Measurements from ENCODE around the gene SMG5.

Gene SMG5

GRCh38 chr1:156279837-156280236, 2.8 kb downstream of the SMG5 start:
- no peaks in the 10 kb centered on the region for H3K9me3 ChIP-seq (ENCODE audit: insufficient read depth, low read length)
- H3K4me3 ChIP-seq (ENCODE audit: insufficient read depth, low read length, poor library complexity, severe bottlenecking): no peak overlapping the region
- peaks cover 14% of the 10 kb centered on the region; the same call in 1 of the 2 replicates for H3K36me3 ChIP-seq (ENCODE audit: low read length)
- no peak overlapping the region for H2AFZ ChIP-seq (ENCODE audit: low read depth, low read length, severe bottlenecking)
- no peaks in the 10 kb centered on the region for H3K9me2 ChIP-seq (replicated peaks; ENCODE audit: insufficient read depth, low read length)
- H3K27me3 ChIP-seq (ENCODE audit: low read length): no peaks in the 10 kb centered on the region
- TF ChIP-seq EZH2phosphoT487 (conservative IDR thresholded peaks at IDR 0.05; ENCODE audit: low read length) (no peak), CTCF (IDR thresholded peaks at IDR 0.05; ENCODE audit: insufficient read depth, low read length, poor library complexity, severe bottlenecking) (no peak)
- H3K79me2 ChIP-seq (ENCODE audit: insufficient read depth, low read length): peaks cover 43% of the 10 kb centered on the region
- no peaks in the 10 kb centered on the region for H4K20me1 ChIP-seq (ENCODE audit: low read depth, low read length)
- H3F3A ChIP-seq (ENCODE audit: insufficient read depth): 0 out of 2 replicates have a peak, but pooled peaks cover 4% of the 10 kb centered on the region
- no peak overlapping the region for H3K4me2 ChIP-seq (ENCODE audit: low read depth, low read length, poor library complexity, severe bottlenecking)
- no peak overlapping the region for H3K9ac ChIP-seq (ENCODE audit: low read length)
- no peak overlapping the region for H3K27ac ChIP-seq (ENCODE audit: low read depth, low read length)

- 0 out of 2 replicates have a peak, but pooled peaks cover 5% of the 10 kb centered on the region for H3F3A ChIP-seq (ENCODE audit: insufficient read depth)
- H3K9ac ChIP-seq (ENCODE audit: low read length): no peak overlapping the region
- H3K36me3 ChIP-seq (ENCODE audit: low read length): peaks cover 30% of the 10 kb centered on the region
- TF ChIP-seq EZH2phosphoT487 (conservative IDR thresholded peaks at IDR 0.05; ENCODE audit: low read length) (no peak), CTCF (IDR thresholded peaks at IDR 0.05; ENCODE audit: insufficient read depth, low read length, poor library complexity, severe bottlenecking) (no peak)
- H3K9me2 ChIP-seq (replicated peaks; ENCODE audit: insufficient read depth, low read length): no peaks in the 10 kb centered on the region
- H3K4me3 ChIP-seq (ENCODE audit: insufficient read depth, low read length, poor library complexity, severe bottlenecking): no peak overlapping the region
- no peak overlapping the region for H3K27ac ChIP-seq (ENCODE audit: low read depth, low read length)
- H2AFZ ChIP-seq (ENCODE audit: low read depth, low read length, severe bottlenecking): no peak overlapping the region
- no peaks in the 10 kb centered on the region for H3K27me3 ChIP-seq (ENCODE audit: low read length)
- H4K20me1 ChIP-seq (ENCODE audit: low read depth, low read length): no peaks in the 10 kb centered on the region
- peaks cover 39% of the 10 kb centered on the region for H3K79me2 ChIP-seq (ENCODE audit: insufficient read depth, low read length)
- H3K4me2 ChIP-seq (ENCODE audit: low read depth, low read length, poor library complexity, severe bottlenecking): no peak overlapping the region
- H3K9me3 ChIP-seq (ENCODE audit: insufficient read depth, low read length): no peaks in the 10 kb centered on the region
Observed at GRCh38 chr1:156276966-156277381, 5.7 kb downstream of the SMG5 start.

- Histone ChIP-seq H4K20me1 (ENCODE audit: low read depth, low read length) (no peaks in the 10 kb centered on the region), H3F3A (ENCODE audit: insufficient read depth) (0 out of 2 replicates have a peak, but pooled peaks cover 6% of the 10 kb centered on the region), H2AFZ (ENCODE audit: low read depth, low read length, severe bottlenecking) (no peak overlapping the region), H3K4me2 (ENCODE audit: low read depth, low read length, poor library complexity, severe bottlenecking) (no peak overlapping the region), H3K4me3 (ENCODE audit: insufficient read depth, low read length, poor library complexity, severe bottlenecking) (no peak overlapping the region), H3K27me3 (ENCODE audit: low read length) (no peaks in the 10 kb centered on the region), H3K36me3 (ENCODE audit: low read length) (peaks cover 30% of the 10 kb centered on the region), H3K9me3 (ENCODE audit: insufficient read depth, low read length) (no peaks in the 10 kb centered on the region), H3K79me2 (ENCODE audit: insufficient read depth, low read length) (peaks cover 34% of the 10 kb centered on the region), H3K9me2 (replicated peaks; ENCODE audit: insufficient read depth, low read length) (no peaks in the 10 kb centered on the region), H3K27ac (ENCODE audit: low read depth, low read length) (no peak overlapping the region), H3K9ac (ENCODE audit: low read length) (no peak overlapping the region)
- no peak for TF ChIP-seq CTCF (IDR thresholded peaks at IDR 0.05; ENCODE audit: insufficient read depth, low read length, poor library complexity, severe bottlenecking)
- TF ChIP-seq EZH2phosphoT487 (conservative IDR thresholded peaks at IDR 0.05; ENCODE audit: low read length): no peak
Observed at GRCh38 chr1:156276532-156276931, 6.1 kb downstream of the SMG5 start.

Measured in SU-DHL-6 (cell line).